Smooth muscle cell (in vitro differentiated cells): ENCODE results near the gene HMGCS2. TPM values are rescaled to one million over a fixed set of nuclear protein-coding genes. Genes with fewer than 3 reads are reported as not detected.

Source experiments
- DNase-seq: peaks from one replicate; lab custom pipeline; 2025; ENCODE audit not compliant: unreplicated experiment; lab: John Stamatoyannopoulos, UW
- H2AFZ ChIP-seq: fragments of 200-600 bp; sonication (generic); 2 replicates; pipeline ENCODE4 v1.6.0; 2016; ENCODE audit warnings: antibody characterized with exemption, low read depth, mild to moderate bottlenecking
- H3F3A ChIP-seq: fragments of 200-600 bp; sonication (generic); 2 replicates; pipeline ENCODE4 v1.6.0; 2017; ENCODE audit warnings: antibody characterized with exemption, low read depth
- H3K27ac ChIP-seq: fragments of 200-600 bp; sonication (generic); 2 replicates; pipeline ENCODE4 v1.5.1; 2016; ENCODE audit warnings: low read depth, mild to moderate bottlenecking
- H3K27me3 ChIP-seq: fragments of 200-600 bp; sonication (generic); 2 replicates; pipeline ENCODE4 v1.6.1; 2016; ENCODE audit warnings: low read depth, mild to moderate bottlenecking
- H3K36me3 ChIP-seq: fragments of 200-600 bp; sonication (generic); 2 replicates; pipeline ENCODE4 v1.5.1; 2016; ENCODE audit warnings: low read depth
- H3K4me1 ChIP-seq: fragments of 200-600 bp; sonication (generic); 2 replicates; pipeline ENCODE4 v1.5.1; 2016; ENCODE audit warnings: low read depth
- H3K4me2 ChIP-seq: fragments of 200-600 bp; sonication (generic); 2 replicates; pipeline ENCODE4 v1.6.0; 2016; ENCODE audit warnings: mild to moderate bottlenecking
- H3K4me3 ChIP-seq: fragments of 200-600 bp; sonication (generic); 2 replicates; pipeline ENCODE4 v1.5.1; 2016; ENCODE audit warnings: mild to moderate bottlenecking
- H3K79me2 ChIP-seq: fragments of 200-600 bp; sonication (generic); 2 replicates; pipeline ENCODE4 v1.6.0; 2016; ENCODE audit warnings: low read depth, mild to moderate bottlenecking
- H3K9ac ChIP-seq: fragments of 200-600 bp; sonication (generic); 2 replicates; pipeline ENCODE4 v1.6.0; 2016; ENCODE audit warnings: low read depth
- H3K9me3 ChIP-seq: fragments of 200-600 bp; sonication (generic); replicated peaks from 2 replicates; pipeline ENCODE4 v1.5.1; 2016; ENCODE audit warnings: low read depth
- H4K20me1 ChIP-seq: fragments of 200-600 bp; sonication (generic); 2 replicates; pipeline ENCODE4 v1.6.0; 2016; ENCODE audit warnings: low read depth
- CTCF ChIP-seq: fragments of 200-600 bp; sonication (generic); IDR thresholded peaks from 2 replicates; pipeline ENCODE4 v1.5.1; 2017; ENCODE audit warnings: borderline replicate concordance, mild to moderate bottlenecking, antibody characterized with exemption; ENCODE audit not compliant: insufficient read depth, poor library complexity, severe bottlenecking
- WGBS: methylation state at CpG from one replicate; pipeline ENCODE4 v1.1.7; 2016; ENCODE audit warnings: low lambda C conversion rate; 5-methylcytosine and 5-hydroxymethylcytosine counted together
- polyA plus RNA-seq: library from polyadenylated mRNA; unstranded; fragments of >200 nt; fragmentation: Nextera tagmentation; extraction: Ambion mirVana; gene quantifications from 2 replicates; pipeline ENCODE4 v1.2.1, GENCODE V29; 2016
- total RNA-seq: library from RNA; depleted of rRNA; stranded (reverse); fragments of >200 nt; gene quantifications from 2 replicates; pipeline ENCODE4 v1.2.3, GENCODE V29; 2014

The HMGCS2 gene
- total and polyA plus RNA-seq, 2 experiments from 2014 or later, result not detected

- no peaks in the 10 kb centered on the region for H3K36me3 ChIP-seq
- no peak overlapping the region for H3K27ac ChIP-seq
- no peak overlapping the region for H3K4me2 ChIP-seq
- H3K9me3 ChIP-seq, result no peaks in the 10 kb centered on the region
- H4K20me1 ChIP-seq, result peaks cover 8% of the 10 kb centered on the region
- H2AFZ ChIP-seq, result no peak overlapping the region
- H3K4me3 ChIP-seq, result no peak overlapping the region
- DNase-seq, result no peak
- peaks cover 4% of the 10 kb centered on the region for H3F3A ChIP-seq
- no peak for TF ChIP-seq CTCF
- no peaks in the 10 kb centered on the region for H3K79me2 ChIP-seq
- 90% methylated on average over 6 of the region's 6 CpGs for WGBS
- no peaks in the 10 kb centered on the region for H3K4me1 ChIP-seq
- H3K27me3 ChIP-seq, result no peaks in the 10 kb centered on the region
- H3K9ac ChIP-seq, result no peak overlapping the region
Observed at GRCh38 chr1:119739150-119739549, 29.6 kb downstream of the HMGCS2 start.

- Histone ChIP-seq H3K36me3 (no peaks in the 10 kb centered on the region), H3K4me2 (no peak overlapping the region), H4K20me1 (peaks cover 15% of the 10 kb centered on the region), H3F3A (peaks cover 4% of the 10 kb centered on the region), H3K79me2 (no peaks in the 10 kb centered on the region), H3K27me3 (no peaks in the 10 kb centered on the region), H3K4me3 (no peak overlapping the region), H3K4me1 (no peaks in the 10 kb centered on the region), H3K9ac (no peak overlapping the region), H3K27ac (no peak overlapping the region), H3K9me3 (no peaks in the 10 kb centered on the region), H2AFZ (no peak overlapping the region)
- WGBS, result 95% methylated on average over 7 of the region's 7 CpGs
- no peak for TF ChIP-seq CTCF
- DNase-seq, result no peak
Observed at GRCh38 chr1:119738100-119738720, 30.5 kb downstream of the HMGCS2 start.

GRCh38 chr1:119737040-119737682 lies 31.5 kb downstream of the HMGCS2 start:
- Histone ChIP-seq H3K9me3 (no peaks in the 10 kb centered on the region), H3K36me3 (no peaks in the 10 kb centered on the region), H3K9ac (no peak overlapping the region), H3K79me2 (no peaks in the 10 kb centered on the region), H4K20me1 (peaks cover 25% of the 10 kb centered on the region), H3K27ac (no peak overlapping the region), H3K4me3 (no peak overlapping the region), H2AFZ (no peak overlapping the region), H3K4me1 (no peaks in the 10 kb centered on the region), H3K27me3 (no peaks in the 10 kb centered on the region), H3K4me2 (no peak overlapping the region), H3F3A (peaks cover 4% of the 10 kb centered on the region)
- DNase-seq, result no peak
- WGBS, result 60% methylated on average over 16 of the region's 16 CpGs
- no peak for TF ChIP-seq CTCF

GRCh38 chr1:119736649-119737039 lies 32.1 kb downstream of the HMGCS2 start:
- no peak for TF ChIP-seq CTCF
- Histone ChIP-seq H3K4me2 (no peak overlapping the region), H3K4me1 (no peaks in the 10 kb centered on the region), H3F3A (peaks cover 4% of the 10 kb centered on the region), H2AFZ (no peak overlapping the region), H4K20me1 (peaks cover 30% of the 10 kb centered on the region), H3K27ac (no peak overlapping the region), H3K9me3 (no peaks in the 10 kb centered on the region), H3K9ac (no peak overlapping the region), H3K4me3 (no peak overlapping the region), H3K36me3 (no peaks in the 10 kb centered on the region), H3K79me2 (no peaks in the 10 kb centered on the region), H3K27me3 (no peaks in the 10 kb centered on the region)
- DNase-seq, result no peak
- 100% methylated on average over 2 of the region's 2 CpGs for WGBS
